Renal pelvis (tissue), 12 donors: ENCODE results near the gene ZNHIT2. TPM values are rescaled to one million over a fixed set of nuclear protein-coding genes. Genes with fewer than 3 reads are reported as not detected.
"Not testable (repeated sequence)": the region's sequence is repeated elsewhere in the genome, so short reads cannot be mapped to it uniquely, and the experiment has no call there.

Experiments
- DNase-seq: peaks from one replicate; pipeline ENCODE4 v3.0.0-alpha.2; 2013
- long read RNA-seq, 16 experiments: transcript quantifications; one replicate each; lab custom pipeline, GENCODE V29; 2026
- polyA plus RNA-seq, 3 donors: library from polyadenylated mRNA; unstranded; fragments of 120-200 nt; gene quantifications; one replicate each; pipeline ENCODE4 v1.2.1, GENCODE V29; 2013; ENCODE audit not compliant: insufficient read length in 3 of 3

The ZNHIT2 gene
- polyA plus RNA-seq = 10 to 100 TPM in 1 of 3 donors, 1 to 10 TPM in 2; 7.8 to 12.4 (median 9.9) TPM
- long read RNA-seq, donor 1, transcript ZNHIT2-201 (1 exons, 1,306 nt) = major isoform, 17 of 187 reads
- long read RNA-seq, donor 1, partial matches to known transcripts = 116 of 187 reads
- long read RNA-seq, donor 1, other reads (novel, unspliced or antisense) = 54 of 187 reads
- long read RNA-seq, donor 2, transcript ZNHIT2-201 (1 exons, 1,306 nt) = major isoform, 14 of 14 reads
- long read RNA-seq, donor 2, partial matches to known transcripts = 0 of 14 reads
- long read RNA-seq, donor 2, other reads (novel, unspliced or antisense) = 0 of 14 reads
- long read RNA-seq, donor 3, transcript ZNHIT2-201 (1 exons, 1,306 nt) = major isoform, 15 of 15 reads
- long read RNA-seq, donor 3, partial matches to known transcripts = 0 of 15 reads
- long read RNA-seq, donor 3, other reads (novel, unspliced or antisense) = 0 of 15 reads
- long read RNA-seq, donor 4, transcript ZNHIT2-201 (1 exons, 1,306 nt) = major isoform, 27 of 27 reads
- long read RNA-seq, donor 4, partial matches to known transcripts = 0 of 27 reads
- long read RNA-seq, donor 4, other reads (novel, unspliced or antisense) = 0 of 27 reads
- long read RNA-seq, donor 5, transcript ZNHIT2-201 (1 exons, 1,306 nt) = major isoform, 15 of 15 reads
- long read RNA-seq, donor 5, partial matches to known transcripts = 0 of 15 reads
- long read RNA-seq, donor 5, other reads (novel, unspliced or antisense) = 0 of 15 reads
- long read RNA-seq, donor 6, transcript ZNHIT2-201 (1 exons, 1,306 nt) = major isoform, 6 of 6 reads
- long read RNA-seq, donor 6, partial matches to known transcripts = 0 of 6 reads
- long read RNA-seq, donor 6, other reads (novel, unspliced or antisense) = 0 of 6 reads
- long read RNA-seq, donor 7, transcript ZNHIT2-201 (1 exons, 1,306 nt) = major isoform, 15 of 15 reads
- long read RNA-seq, donor 7, partial matches to known transcripts = 0 of 15 reads
- long read RNA-seq, donor 7, other reads (novel, unspliced or antisense) = 0 of 15 reads
- long read RNA-seq, donor 8, transcript ZNHIT2-201 (1 exons, 1,306 nt) = major isoform, 5 of 5 reads
- long read RNA-seq, donor 8, partial matches to known transcripts = 0 of 5 reads
- long read RNA-seq, donor 8, other reads (novel, unspliced or antisense) = 0 of 5 reads
- long read RNA-seq, donor 9, transcript ZNHIT2-201 (1 exons, 1,306 nt) = major isoform, 22 of 22 reads
- long read RNA-seq, donor 9, partial matches to known transcripts = 0 of 22 reads
- long read RNA-seq, donor 9, other reads (novel, unspliced or antisense) = 0 of 22 reads
- long read RNA-seq, donor 10, transcript ZNHIT2-201 (1 exons, 1,306 nt) = major isoform, 13 of 13 reads
- long read RNA-seq, donor 10, partial matches to known transcripts = 0 of 13 reads
- long read RNA-seq, donor 10, other reads (novel, unspliced or antisense) = 0 of 13 reads
- long read RNA-seq, donor 11, transcript ZNHIT2-201 (1 exons, 1,306 nt) = major isoform, 7 of 7 reads
- long read RNA-seq, donor 11, partial matches to known transcripts = 0 of 7 reads
- long read RNA-seq, donor 11, other reads (novel, unspliced or antisense) = 0 of 7 reads
- long read RNA-seq, donor 12, transcript ZNHIT2-201 (1 exons, 1,306 nt) = major isoform, 17 of 17 reads
- long read RNA-seq, donor 12, partial matches to known transcripts = 0 of 17 reads
- long read RNA-seq, donor 12, other reads (novel, unspliced or antisense) = 0 of 17 reads
- long read RNA-seq, donor 13, transcript ZNHIT2-201 (1 exons, 1,306 nt) = major isoform, 7 of 7 reads
- long read RNA-seq, donor 13, partial matches to known transcripts = 0 of 7 reads
- long read RNA-seq, donor 13, other reads (novel, unspliced or antisense) = 0 of 7 reads
- long read RNA-seq, donor 14 = 0 reads
- long read RNA-seq, donor 15, transcript ZNHIT2-201 (1 exons, 1,306 nt) = major isoform, 11 of 11 reads
- long read RNA-seq, donor 15, partial matches to known transcripts = 0 of 11 reads
- long read RNA-seq, donor 15, other reads (novel, unspliced or antisense) = 0 of 11 reads
- long read RNA-seq, donor 16, transcript ZNHIT2-201 (1 exons, 1,306 nt) = major isoform, 16 of 16 reads
- long read RNA-seq, donor 16, partial matches to known transcripts = 0 of 16 reads
- long read RNA-seq, donor 16, other reads (novel, unspliced or antisense) = 0 of 16 reads

- peak; percentile 99 for DNase-seq
These were observed at the start of gene ZNHIT2 for GRCh38 chr11:65117206-65118096. Gene ZNHIT2, minus strand, starts transcription at chr11:65117701. Its CDS starts 48 bp downstream, at chr11:65117653.

GRCh38 chr11:65166893-65167292 is 49.4 kb upstream of the ZNHIT2 start:
- no peak for DNase-seq

GRCh38 chr11:65165410-65166317 is 48.2 kb upstream of the ZNHIT2 start:
- no peak for DNase-seq

- DNase-seq = no peak
These were observed 46.2 kb upstream of the ZNHIT2 start for GRCh38 chr11:65163684-65164083.

- no peak for DNase-seq
These were observed 43.1 kb upstream of the ZNHIT2 start for GRCh38 chr11:65160643-65161042.

- no peak for DNase-seq
These were observed 41.5 kb upstream of the ZNHIT2 start for GRCh38 chr11:65159012-65159411.

GRCh38 chr11:65157336-65157735 is 39.8 kb upstream of the ZNHIT2 start:
- DNase-seq = no peak

- DNase-seq = no peak
These were observed 39.4 kb upstream of the ZNHIT2 start for GRCh38 chr11:65156926-65157325.

GRCh38 chr11:65156256-65156655 is 38.8 kb upstream of the ZNHIT2 start:
- DNase-seq = no peak

GRCh38 chr11:65152122-65152521 is 34.6 kb upstream of the ZNHIT2 start:
- DNase-seq = no peak

- no peak for DNase-seq
These were observed 33.9 kb upstream of the ZNHIT2 start for GRCh38 chr11:65151331-65151899.

GRCh38 chr11:65150509-65151299 is 33.2 kb upstream of the ZNHIT2 start:
- DNase-seq = peak; percentile 50

GRCh38 chr11:65150131-65150508 is 32.6 kb upstream of the ZNHIT2 start:
- not testable (repeated sequence) for DNase-seq

GRCh38 chr11:65148657-65149056 is 31.2 kb upstream of the ZNHIT2 start:
- DNase-seq = no peak

- DNase-seq = no peak
These were observed 30.0 kb upstream of the ZNHIT2 start for GRCh38 chr11:65147352-65148075.
